ENCODE measurements around the gene GPS2. TPM values are rescaled to one million over a fixed set of nuclear protein-coding genes. Genes with fewer than 3 reads are reported as not detected.
"Not testable (repeated sequence)": the region's sequence is repeated elsewhere in the genome, so short reads cannot be mapped to it uniquely, and the experiment has no call there.

The GPS2 gene
- polyA plus RNA-seq, 6 donors from 2014 or later = 103 to 131 (median 107) TPM

DNA sequence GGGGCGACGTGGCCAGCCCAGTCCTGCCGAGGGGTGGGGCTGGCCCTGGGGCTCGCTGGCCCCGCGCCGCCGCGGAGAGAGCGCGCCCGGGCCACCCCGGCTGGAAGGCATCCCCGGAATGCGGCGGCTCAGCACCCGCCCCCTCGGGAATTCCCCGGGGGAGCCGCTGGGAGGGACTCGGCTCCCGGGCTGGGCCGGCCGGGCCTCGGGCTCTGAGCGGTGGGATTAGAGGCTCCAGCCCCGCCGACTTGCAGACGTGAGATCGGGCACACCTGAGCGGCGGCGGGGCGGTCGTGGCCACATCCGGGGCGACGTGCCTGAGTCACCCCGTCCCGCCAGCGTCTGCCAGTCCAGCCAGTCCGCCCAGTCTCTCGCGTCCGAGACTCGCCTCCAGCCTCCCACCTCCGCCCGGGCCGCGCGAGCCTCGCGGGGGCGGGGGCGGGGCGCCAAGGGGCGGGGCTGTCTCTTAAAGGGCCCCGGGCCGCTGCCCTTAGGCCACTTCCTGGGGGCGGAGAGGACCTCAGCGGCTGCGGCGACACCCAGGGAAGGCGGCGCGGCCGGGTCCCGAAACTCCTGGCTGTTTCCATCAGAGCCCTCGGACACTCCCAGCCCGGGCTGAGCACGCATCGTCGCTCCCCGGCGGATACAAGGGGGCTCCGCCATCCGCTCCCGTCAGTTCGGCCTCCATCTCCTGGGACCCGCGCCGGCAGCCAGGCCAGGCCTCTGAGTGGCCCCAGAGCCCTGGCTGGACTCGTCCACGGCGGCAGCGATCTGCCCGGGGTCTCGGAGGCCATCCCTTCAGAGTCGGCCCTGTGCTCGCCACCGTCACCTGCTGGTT lies 36.7 kb upstream of the GPS2 start, which contains the start of gene KCTD11:
TSS of gene KCTD11 (plus strand) at position 498 of the 838 bp plus-strand sequence.
- Mint-ChIP-seq H3K4me1 (peaks cover 36 to 53% (median 46%) of the 10 kb centered on the region in 3 donors), H3K4me3 (peak within 1 kb of the TSS; percentile 86 to 94 (median 92)), H3K27me3 (no peaks in the 10 kb centered on the region), H3K9me3 (no peaks in the 10 kb centered on the region), H3K27ac (peak within 1 kb of the TSS in 5 of 6 donors; percentile 80 to 97 (median 93)), H3K36me3 (no peaks in the 10 kb centered on the region)
- ATAC-seq (ENCODE audit: low read depth in 2 of 2) (peak; percentile 47 to 59), DNase-seq (peak; percentile 71)

DNA sequence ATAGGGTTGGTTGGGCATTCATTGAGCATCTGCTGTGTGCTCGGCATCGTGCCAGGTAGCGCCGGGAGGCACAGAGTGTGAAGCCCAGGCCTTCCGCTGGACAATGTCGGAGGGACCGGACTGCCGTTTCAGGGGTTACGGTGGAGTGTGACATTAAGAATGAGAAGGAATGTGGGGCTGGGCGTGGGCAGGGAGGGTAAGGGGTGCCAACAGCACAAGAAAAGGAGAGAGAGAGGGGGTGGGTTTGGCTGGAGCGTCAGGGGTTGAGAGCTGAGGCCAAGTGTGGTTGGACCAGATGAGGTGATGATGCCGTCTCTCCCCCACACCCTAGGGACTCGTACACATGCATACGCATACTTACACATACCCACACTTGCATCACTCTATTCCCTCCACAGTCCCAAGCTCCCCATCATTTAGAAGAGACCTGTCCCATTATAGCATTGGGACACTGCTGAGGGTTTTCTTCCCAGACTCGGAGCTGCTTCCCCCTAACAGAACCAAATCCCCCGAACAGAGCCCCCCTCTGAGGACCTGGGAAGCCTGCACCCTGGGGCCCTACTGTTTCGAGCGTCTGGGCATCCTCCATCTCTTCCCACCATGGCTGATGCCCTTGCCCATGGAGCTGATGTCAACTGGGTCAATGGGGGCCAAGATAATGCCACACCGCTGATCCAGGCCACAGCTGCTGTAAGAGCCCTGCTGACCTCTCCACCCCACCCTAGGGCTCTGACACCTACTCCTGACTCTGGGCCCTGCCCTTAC lies 33.5 kb upstream of the GPS2 start:
- Mint-ChIP-seq H3K27ac (peak overlapping the region in 2 of 6 donors; percentile 28 to 64), H3K4me1 (peaks cover 22 to 45% (median 35%) of the 10 kb centered on the region in 3 donors), H3K27me3 (no peaks in the 10 kb centered on the region), H3K9me3 (no peaks in the 10 kb centered on the region), H3K4me3 (peak overlapping the region in 2 of 8 donors; percentile 30 to 91), H3K36me3 (peaks cover 0 to 7% of the 10 kb centered on the region in 2 donors)
- ATAC-seq (ENCODE audit: low read depth in 2 of 2) = no peak
- no peak for DNase-seq

DNA sequence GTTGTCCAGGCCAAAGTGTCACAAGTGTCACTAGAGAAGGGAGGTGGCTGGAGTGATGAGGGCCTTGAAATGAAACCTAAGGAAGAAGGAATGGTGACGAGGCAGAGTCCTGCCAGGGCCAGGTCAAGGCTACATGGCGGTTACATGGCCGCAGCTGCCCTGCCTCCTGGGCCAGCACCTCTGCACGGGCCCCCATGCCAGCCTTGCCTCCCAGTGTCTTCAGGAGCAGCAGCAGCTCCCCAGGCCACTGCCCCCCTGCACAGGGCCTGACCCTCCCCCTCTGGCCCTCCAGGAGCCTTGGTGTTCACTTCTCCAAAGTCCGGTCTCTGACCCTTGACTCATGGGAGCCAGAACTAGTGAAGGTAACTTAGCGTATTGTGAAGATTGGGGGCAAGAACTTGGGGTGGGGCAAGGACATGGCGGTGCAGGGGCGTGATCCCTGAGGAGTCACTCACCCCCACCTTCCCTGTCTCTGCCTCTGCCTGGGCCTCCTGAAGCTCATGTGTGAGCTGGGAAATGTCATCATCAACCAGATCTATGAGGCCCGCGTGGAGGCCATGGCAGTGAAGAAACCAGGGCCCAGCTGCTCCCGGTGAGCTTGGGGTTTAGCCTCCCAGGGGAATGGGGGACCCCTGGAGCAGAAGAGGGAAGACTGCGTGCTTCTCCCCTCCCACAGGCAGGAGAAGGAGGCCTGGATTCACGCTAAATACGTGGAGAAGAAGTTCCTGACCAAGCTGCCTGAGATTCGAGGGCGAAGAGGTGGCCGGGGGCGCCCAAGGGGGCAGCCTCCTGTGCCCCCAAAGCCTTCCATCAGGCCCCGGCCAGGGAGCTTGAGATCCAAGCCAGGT lies 32.7 kb upstream of the GPS2 start:
- Mint-ChIP-seq H3K4me3 (no peak overlapping the region), H3K27me3 (no peaks in the 10 kb centered on the region), H3K9me3 (no peaks in the 10 kb centered on the region), H3K4me1 (peaks cover 20 to 41% (median 29%) of the 10 kb centered on the region in 3 donors), H3K36me3 (peaks cover 0 to 7% of the 10 kb centered on the region in 2 donors), H3K27ac (peak overlapping the region in 1 of 6 donors; percentile 57)
- no peak for DNase-seq
- ATAC-seq (ENCODE audit: low read depth in 2 of 2) = no peak

DNA sequence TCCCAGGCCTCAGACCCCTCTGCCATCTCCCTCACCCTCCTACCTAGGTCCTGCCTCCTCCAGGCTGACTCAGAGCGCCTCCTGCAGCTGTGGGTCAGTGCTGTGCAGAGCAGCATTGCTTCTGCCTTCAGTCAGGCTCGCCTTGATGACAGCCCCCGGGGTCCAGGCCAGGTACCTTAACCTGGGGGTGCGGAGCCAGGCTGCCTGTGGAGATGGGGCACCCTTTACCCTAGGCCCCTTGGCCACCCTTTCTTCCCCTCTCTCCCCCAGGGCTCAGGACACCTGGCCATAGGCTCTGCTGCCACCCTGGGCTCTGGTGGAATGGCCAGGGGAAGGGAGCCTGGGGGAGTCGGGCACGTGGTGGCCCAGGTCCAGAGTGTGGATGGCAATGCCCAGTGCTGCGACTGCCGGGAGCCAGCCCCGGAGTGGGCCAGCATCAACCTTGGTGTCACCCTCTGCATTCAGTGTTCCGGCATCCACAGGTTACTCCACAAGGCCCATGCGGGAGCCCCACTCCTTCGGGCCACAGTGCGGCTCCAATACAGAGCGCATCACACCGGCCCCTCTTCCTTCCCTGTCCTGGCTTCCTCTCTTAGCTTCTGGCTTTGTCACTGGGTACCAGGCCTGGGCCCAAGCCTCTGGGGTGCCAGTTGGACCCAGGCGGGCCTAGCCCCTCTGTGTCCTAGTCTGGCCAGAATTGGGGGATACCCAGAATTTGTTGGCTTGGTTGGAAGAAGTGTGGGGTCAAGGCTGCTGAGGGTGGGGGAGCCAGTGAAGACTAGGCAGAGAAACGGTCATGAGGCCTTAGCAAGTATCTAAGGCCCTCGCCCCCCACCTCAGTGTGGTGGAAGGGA lies 31.8 kb upstream of the GPS2 start:
- H3K36me3 Mint-ChIP-seq = peaks cover 0 to 7% of the 10 kb centered on the region in 2 donors
- DNase-seq = no peak
- no peak for ATAC-seq (ENCODE audit: low read depth in 2 of 2)
- no peaks in the 10 kb centered on the region for H3K9me3 Mint-ChIP-seq
- H3K4me1 Mint-ChIP-seq = peaks cover 14 to 34% (median 23%) of the 10 kb centered on the region in 3 donors
- H3K27me3 Mint-ChIP-seq = no peaks in the 10 kb centered on the region
- no peak overlapping the region for H3K4me3 Mint-ChIP-seq
- H3K27ac Mint-ChIP-seq = peak overlapping the region in 3 of 6 donors; percentile 18 to 57 (median 29)

DNA sequence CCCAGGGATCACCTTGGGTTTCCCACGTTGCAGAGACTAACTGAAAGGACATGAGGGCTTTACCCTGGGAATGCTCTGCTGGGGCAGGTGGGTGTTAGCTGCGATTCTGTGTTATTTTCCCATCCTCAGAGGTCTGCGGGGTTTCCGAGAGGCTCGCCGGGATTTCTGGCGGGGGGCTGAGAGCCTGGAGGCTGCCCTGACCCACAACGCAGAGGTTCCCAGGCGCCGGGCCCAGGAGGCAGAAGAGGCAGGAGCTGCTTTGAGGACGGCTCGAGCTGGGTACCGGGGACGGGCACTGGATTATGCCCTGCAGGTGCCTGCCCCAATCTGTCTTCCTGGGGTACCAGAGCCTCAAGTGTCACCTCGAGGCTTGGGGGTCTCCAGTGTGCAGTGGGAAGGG lies 28.1 kb upstream of the GPS2 start:
- H3K27ac Mint-ChIP-seq = no peak overlapping the region
- peaks cover 17 to 19% (median 18%) of the 10 kb centered on the region in 3 donors for H3K4me1 Mint-ChIP-seq
- DNase-seq (no peak), ATAC-seq (ENCODE audit: low read depth in 2 of 2) (no peak)
- H3K27me3 Mint-ChIP-seq = no peaks in the 10 kb centered on the region
- H3K36me3 Mint-ChIP-seq = peaks cover 0 to 23% of the 10 kb centered on the region in 2 donors
- H3K4me3 Mint-ChIP-seq = no peak overlapping the region
- no peaks in the 10 kb centered on the region for H3K9me3 Mint-ChIP-seq

DNA sequence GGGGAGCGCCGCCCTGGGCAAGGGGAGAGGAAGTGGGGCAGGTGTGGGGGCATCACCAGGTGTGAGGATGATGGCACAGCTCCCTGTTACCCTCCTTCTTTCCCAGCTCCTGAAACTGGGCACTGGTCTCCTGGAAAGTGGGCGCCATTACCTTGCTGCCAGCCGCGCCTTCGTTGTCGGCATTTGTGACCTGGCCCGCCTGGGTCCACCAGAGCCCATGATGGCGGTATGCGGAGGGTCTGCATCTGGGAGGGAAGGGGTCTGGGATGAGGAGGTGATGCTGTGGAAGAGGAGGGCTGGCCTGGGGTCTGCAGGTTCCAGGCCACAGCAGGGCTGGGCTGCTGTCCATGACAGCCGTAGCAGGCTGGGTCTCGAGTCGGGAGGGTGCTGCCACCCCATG lies 26.7 kb upstream of the GPS2 start:
- ATAC-seq (ENCODE audit: low read depth in 2 of 2) = no peak
- H3K4me3 Mint-ChIP-seq = peak overlapping the region in 1 of 8 donors; percentile 24
- peaks cover 0 to 23% of the 10 kb centered on the region in 2 donors for H3K36me3 Mint-ChIP-seq
- peaks cover 26 to 30% (median 30%) of the 10 kb centered on the region in 3 donors for H3K4me1 Mint-ChIP-seq
- H3K27me3 Mint-ChIP-seq = no peaks in the 10 kb centered on the region
- DNase-seq = no peak
- H3K27ac Mint-ChIP-seq = peak overlapping the region in 1 of 6 donors; percentile 86
- H3K9me3 Mint-ChIP-seq = no peaks in the 10 kb centered on the region

DNA sequence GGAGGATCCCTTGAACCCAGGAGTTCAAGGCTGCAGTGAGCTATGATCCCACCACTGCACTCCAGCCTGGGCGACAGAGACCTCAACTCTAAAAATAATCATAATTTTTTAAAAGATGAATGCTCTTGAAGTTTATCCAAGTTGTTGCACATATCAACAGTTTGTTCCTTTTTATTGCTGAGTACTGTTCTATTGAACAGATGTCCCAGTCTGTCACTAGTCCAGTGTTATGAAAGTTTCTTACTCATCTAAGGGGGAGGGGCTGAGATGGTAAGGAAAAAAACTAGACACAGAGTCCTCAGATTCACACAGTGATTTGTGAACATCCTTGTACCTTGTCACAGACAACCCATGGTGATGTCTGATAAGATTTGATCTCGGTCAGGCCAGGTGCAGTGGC lies 25.0 kb upstream of the GPS2 start:
- DNase-seq (no peak), ATAC-seq (ENCODE audit: low read depth in 2 of 2) (no peak)
- Mint-ChIP-seq H3K9me3 (no peaks in the 10 kb centered on the region), H3K4me1 (peaks cover 39 to 44% (median 40%) of the 10 kb centered on the region in 3 donors), H3K27me3 (no peaks in the 10 kb centered on the region), H3K36me3 (peaks cover 0 to 23% of the 10 kb centered on the region in 2 donors), H3K27ac (peak overlapping the region in 1 of 6 donors; percentile 7), H3K4me3 (peak overlapping the region in 2 of 8 donors; percentile 33 to 55)

DNA sequence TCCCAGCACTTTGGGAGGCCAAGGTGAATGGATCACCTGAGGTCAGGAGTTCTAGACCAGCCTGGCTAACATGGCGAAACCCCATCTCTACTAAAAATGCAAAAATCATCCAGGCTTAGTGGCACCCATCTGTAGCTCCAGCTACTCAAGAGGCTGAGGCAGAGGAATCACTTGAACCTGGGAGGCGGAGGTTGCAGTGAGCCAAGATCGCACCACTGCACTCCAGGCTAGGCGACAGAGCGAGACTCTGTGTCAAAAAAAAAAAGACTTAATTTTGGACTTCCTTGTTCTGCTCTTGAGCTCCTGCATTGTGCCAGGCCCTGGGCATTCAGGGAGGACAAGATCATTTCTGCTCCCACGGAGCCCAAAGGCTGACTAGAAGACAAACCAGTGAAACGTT lies 22.4 kb upstream of the GPS2 start:
- Mint-ChIP-seq H3K27ac (peak overlapping the region in 4 of 6 donors; percentile 74 to 98 (median 88)), H3K4me1 (peaks cover 45 to 52% (median 46%) of the 10 kb centered on the region in 3 donors), H3K4me3 (peak overlapping the region; percentile 90 to 97 (median 95)), H3K36me3 (peaks cover 0 to 15% of the 10 kb centered on the region in 2 donors)
- not testable (repeated sequence) for H3K27me3 Mint-ChIP-seq, DNase-seq, H3K9me3 Mint-ChIP-seq
- ATAC-seq (ENCODE audit: low read depth in 2 of 2) = peak; percentile 34 to 41

DNA sequence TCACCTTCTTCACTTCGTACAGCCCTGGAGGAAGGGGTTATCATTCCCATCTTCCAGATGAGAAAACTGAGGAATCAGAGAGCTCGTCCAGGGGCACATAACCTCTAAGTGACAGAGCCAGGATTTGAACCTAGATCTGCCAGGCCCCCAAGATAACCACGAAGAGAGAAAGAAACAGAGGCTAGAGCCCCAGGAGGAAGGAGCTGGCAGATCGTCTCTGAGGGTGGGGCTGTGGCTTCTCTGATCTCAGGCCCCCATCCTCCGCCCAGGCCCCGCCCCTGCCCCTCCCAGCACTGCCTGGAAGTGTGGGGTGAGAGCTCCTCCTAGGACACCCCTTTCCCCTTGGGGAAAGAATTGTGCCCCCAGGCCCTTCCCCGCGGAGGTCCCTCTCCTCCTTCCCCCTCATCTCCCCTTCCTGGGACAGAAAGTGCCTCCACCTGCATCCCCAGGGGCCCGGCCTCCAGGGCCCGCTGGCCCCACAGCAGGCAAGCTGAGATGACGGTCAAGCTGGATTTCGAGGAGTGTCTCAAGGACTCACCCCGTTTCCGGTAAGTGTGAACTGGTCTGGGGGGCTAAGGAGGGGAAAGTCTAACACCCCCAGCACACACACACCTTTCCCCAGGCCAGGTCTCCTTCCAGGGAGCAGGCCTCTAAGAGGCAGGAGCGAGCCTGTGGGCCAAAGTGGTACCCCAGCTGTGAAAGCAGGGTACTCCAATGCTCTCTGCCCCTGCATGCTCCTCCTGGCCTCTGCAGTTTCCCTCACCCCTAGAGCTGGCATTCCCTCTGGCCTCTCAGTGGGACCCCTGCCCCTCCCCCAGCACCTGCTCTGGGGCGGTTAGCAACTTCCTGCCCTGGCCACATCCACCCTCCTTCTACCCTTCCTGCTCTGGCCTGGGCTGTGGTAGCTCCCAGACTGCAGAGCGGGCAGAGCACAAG lies 21.3 kb upstream of the GPS2 start, which contains the start of gene ACAP1:
TSS of gene ACAP1 (plus strand) at position 290 of the 936 bp plus-strand sequence. CDS start at position 496, 206 bp downstream.
- H3K27me3 Mint-ChIP-seq = no peaks in the 10 kb centered on the region
- H3K36me3 Mint-ChIP-seq = peaks cover 0 to 12% of the 10 kb centered on the region in 2 donors
- peak within 1 kb of the TSS; percentile 86 to 98 (median 94) for H3K27ac Mint-ChIP-seq
- ATAC-seq (ENCODE audit: low read depth in 2 of 2) = peak; percentile 93
- peak within 1 kb of the TSS; percentile 90 to 97 (median 95) for H3K4me3 Mint-ChIP-seq
- peaks cover 46 to 57% (median 51%) of the 10 kb centered on the region in 3 donors for H3K4me1 Mint-ChIP-seq
- no peaks in the 10 kb centered on the region for H3K9me3 Mint-ChIP-seq
- DNase-seq = peak; percentile 61

DNA sequence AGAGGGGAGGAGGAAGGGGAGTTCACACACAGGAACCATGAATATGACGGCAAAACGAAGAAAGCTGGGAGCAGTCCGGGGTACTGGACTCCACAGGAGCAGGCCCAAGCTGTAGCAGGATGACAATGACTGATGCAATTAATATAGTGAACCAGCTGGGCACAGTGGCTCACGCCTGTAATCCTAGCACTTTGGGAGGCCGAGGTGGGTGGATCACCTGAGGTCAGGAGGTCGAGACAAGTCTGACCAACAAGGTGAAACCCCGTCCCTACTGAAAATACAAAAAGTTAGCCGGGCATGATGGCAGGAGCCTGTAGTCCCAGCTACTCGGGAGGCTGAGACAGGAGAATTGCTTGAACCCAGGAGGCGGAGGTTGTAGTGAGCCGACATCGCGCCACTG lies 20.6 kb upstream of the GPS2 start:
- not testable (repeated sequence) for H3K36me3 Mint-ChIP-seq; H3K27me3 Mint-ChIP-seq; DNase-seq; ATAC-seq (ENCODE audit: low read depth in 2 of 2); H3K9me3 Mint-ChIP-seq
- H3K4me3 Mint-ChIP-seq = peak overlapping the region; percentile 90 to 97 (median 95)
- H3K4me1 Mint-ChIP-seq = peaks cover 46 to 58% (median 53%) of the 10 kb centered on the region in 3 donors
- peak overlapping the region in 5 of 6 donors; percentile 86 to 97 (median 91) for H3K27ac Mint-ChIP-seq

DNA sequence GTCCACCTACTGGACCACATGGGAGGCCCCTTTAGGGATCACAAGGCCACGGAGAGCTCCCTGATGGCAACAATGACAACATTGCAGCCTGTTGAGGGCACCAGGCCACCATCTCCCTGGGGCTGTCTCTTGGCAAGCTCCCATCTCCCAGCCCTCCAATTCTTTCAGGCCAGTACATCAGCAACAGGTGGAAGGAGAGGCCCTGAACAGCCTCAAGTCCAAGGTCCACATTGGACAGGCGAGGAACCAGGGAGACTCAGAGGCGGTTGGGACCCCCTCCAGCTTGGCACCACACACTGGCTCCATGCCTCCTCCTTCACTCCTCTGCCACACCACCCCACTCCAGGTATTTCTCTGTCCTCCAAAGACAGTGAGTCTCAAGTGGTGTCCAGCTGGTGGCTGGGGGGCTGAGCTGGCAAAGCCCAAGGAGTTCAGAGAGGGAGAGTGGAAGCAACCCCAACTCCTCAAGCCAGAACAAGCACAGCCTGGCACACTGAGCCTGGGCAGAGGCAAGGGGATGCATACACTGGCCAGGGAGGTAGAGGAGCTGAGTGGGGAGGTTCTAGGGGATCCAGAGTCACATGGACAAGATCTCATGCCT lies 19.9 kb upstream of the GPS2 start:
- Mint-ChIP-seq H3K4me1 (peaks cover 45 to 64% (median 59%) of the 10 kb centered on the region in 3 donors), H3K27me3 (no peaks in the 10 kb centered on the region), H3K4me3 (peak overlapping the region; percentile 42 to 97 (median 94)), H3K27ac (peak overlapping the region in 5 of 6 donors; percentile 76 to 96 (median 89)), H3K36me3 (peaks cover 0 to 8% of the 10 kb centered on the region in 2 donors), H3K9me3 (no peaks in the 10 kb centered on the region)
- no peak for DNase-seq
- ATAC-seq (ENCODE audit: low read depth in 2 of 2) = no peak

All from naive B cell (primary cell).